ENCODE data around the gene SLC4A4. TPM values are rescaled to one million over a fixed set of nuclear protein-coding genes. Genes with fewer than 3 reads are reported as not detected.

SLC4A4 gene
- total RNA-seq, 4 donors from 2014 or later = 0.30 to 0.56 (median 0.34) TPM; not detected in 1

GRCh38 chr4:71568131-71568530 lies 229.3 kb downstream of the SLC4A4 start:
- Histone ChIP-seq H3K4me1 (no peaks in the 10 kb centered on the region), H3K9me3 (no peaks in the 10 kb centered on the region), H3K27me3 (no peaks in the 10 kb centered on the region), H3K4me3 (no peak overlapping the region), H3K27ac (no peak overlapping the region), H3K36me3 (no peaks in the 10 kb centered on the region)
- TF ChIP-seq POLR2AphosphoS5 (IDR thresholded peaks at IDR 0.05) (no peak), POLR2A (IDR thresholded peaks at IDR 0.05) (no peak), EP300 (IDR thresholded peaks at IDR 0.05) (no peak)
- TF ChIP-seq, protein P1, sequence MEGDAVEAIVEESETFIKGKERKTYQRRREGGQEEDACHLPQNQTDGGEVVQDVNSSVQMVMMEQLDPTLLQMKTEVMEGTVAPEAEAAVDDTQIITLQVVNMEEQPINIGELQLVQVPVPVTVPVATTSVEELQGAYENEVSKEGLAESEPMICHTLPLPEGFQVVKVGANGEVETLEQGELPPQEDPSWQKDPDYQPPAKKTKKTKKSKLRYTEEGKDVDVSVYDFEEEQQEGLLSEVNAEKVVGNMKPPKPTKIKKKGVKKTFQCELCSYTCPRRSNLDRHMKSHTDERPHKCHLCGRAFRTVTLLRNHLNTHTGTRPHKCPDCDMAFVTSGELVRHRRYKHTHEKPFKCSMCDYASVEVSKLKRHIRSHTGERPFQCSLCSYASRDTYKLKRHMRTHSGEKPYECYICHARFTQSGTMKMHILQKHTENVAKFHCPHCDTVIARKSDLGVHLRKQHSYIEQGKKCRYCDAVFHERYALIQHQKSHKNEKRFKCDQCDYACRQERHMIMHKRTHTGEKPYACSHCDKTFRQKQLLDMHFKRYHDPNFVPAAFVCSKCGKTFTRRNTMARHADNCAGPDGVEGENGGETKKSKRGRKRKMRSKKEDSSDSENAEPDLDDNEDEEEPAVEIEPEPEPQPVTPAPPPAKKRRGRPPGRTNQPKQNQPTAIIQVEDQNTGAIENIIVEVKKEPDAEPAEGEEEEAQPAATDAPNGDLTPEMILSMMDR (IDR thresholded peaks at IDR 0.05) = no peak
- no peak for DNase-seq (ENCODE audit: low spot score in 2 of 2)
- 0% methylated on average over 1 of the region's 1 CpG for WGBS

- no peak overlapping the region for H3K27ac ChIP-seq
- no peaks in the 10 kb centered on the region for H3K27me3 ChIP-seq
- no peaks in the 10 kb centered on the region for H3K4me1 ChIP-seq
- WGBS = 89% methylated on average over 3 of the region's 3 CpGs
- DNase-seq (ENCODE audit: low spot score in 2 of 2) = no peak
- no peak overlapping the region for H3K4me3 ChIP-seq
- no peak for TF ChIP-seq POLR2A (IDR thresholded peaks at IDR 0.05)
- TF ChIP-seq, protein P1 (IDR thresholded peaks at IDR 0.05) = no peak
- no peak for TF ChIP-seq EP300 (IDR thresholded peaks at IDR 0.05)
- no peak for TF ChIP-seq POLR2AphosphoS5 (IDR thresholded peaks at IDR 0.05)
- no peaks in the 10 kb centered on the region for H3K9me3 ChIP-seq
- no peaks in the 10 kb centered on the region for H3K36me3 ChIP-seq
Observed at GRCh38 chr4:71570492-71570891, 231.7 kb downstream of the SLC4A4 start.

DNA sequence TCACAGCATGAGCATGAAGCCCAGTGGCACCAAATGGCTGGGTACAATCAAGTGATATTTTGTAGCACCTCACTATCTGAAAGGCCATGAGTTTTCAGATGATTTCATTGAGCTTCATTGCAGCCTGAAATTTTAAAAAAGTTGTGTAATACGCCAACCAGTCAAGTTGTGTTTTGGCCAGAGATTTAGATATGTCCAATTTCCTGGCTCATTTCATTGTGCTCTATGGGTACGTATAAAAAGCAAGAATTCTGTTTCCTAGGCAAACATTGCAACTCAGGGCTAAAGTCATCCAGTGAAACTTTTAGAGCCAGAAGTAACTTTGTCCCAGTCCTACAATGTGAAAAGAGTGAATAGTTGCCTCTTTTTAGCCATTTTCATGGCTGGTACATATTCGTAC lies 232.5 kb downstream of the SLC4A4 start:
- TF ChIP-seq POLR2A (IDR thresholded peaks at IDR 0.05) = no peak
- no peak for TF ChIP-seq POLR2AphosphoS5 (IDR thresholded peaks at IDR 0.05)
- TF ChIP-seq, protein P1 (IDR thresholded peaks at IDR 0.05) = no peak
- TF ChIP-seq EP300 (IDR thresholded peaks at IDR 0.05) = no peak
- Histone ChIP-seq H3K9me3 (no peaks in the 10 kb centered on the region), H3K4me1 (no peaks in the 10 kb centered on the region), H3K36me3 (no peaks in the 10 kb centered on the region), H3K4me3 (no peak overlapping the region), H3K27ac (no peak overlapping the region), H3K27me3 (no peaks in the 10 kb centered on the region)
- WGBS = 81% methylated on average over 3 of the region's 3 CpGs
- DNase-seq (ENCODE audit: low spot score in 2 of 2) = no peak

GRCh38 chr4:71583971-71584370 lies 245.2 kb downstream of the SLC4A4 start:
- Histone ChIP-seq H3K9me3 (no peaks in the 10 kb centered on the region), H3K27ac (no peak overlapping the region), H3K4me1 (no peaks in the 10 kb centered on the region), H3K4me3 (no peak overlapping the region), H3K36me3 (no peaks in the 10 kb centered on the region), H3K27me3 (no peaks in the 10 kb centered on the region)
- WGBS = 65% methylated on average over 3 of the region's 3 CpGs
- TF ChIP-seq POLR2A (IDR thresholded peaks at IDR 0.05) (no peak), EP300 (IDR thresholded peaks at IDR 0.05) (no peak), POLR2AphosphoS5 (IDR thresholded peaks at IDR 0.05) (no peak)
- TF ChIP-seq, protein P1 (IDR thresholded peaks at IDR 0.05) = no peak
- DNase-seq (ENCODE audit: low spot score in 2 of 2) = no peak

- TF ChIP-seq POLR2A (IDR thresholded peaks at IDR 0.05) = no peak
- no peak for TF ChIP-seq EP300 (IDR thresholded peaks at IDR 0.05)
- TF ChIP-seq, protein P1 (IDR thresholded peaks at IDR 0.05) = no peak
- Histone ChIP-seq H3K9me3 (no peaks in the 10 kb centered on the region), H3K27ac (no peak overlapping the region), H3K4me1 (no peaks in the 10 kb centered on the region), H3K27me3 (no peaks in the 10 kb centered on the region), H3K4me3 (no peak overlapping the region), H3K36me3 (no peaks in the 10 kb centered on the region)
- DNase-seq (ENCODE audit: low spot score in 2 of 2) = no peak
- WGBS = 38% methylated on average over 1 of the region's 1 CpG
Observed at GRCh38 chr4:71584585-71584984, 245.8 kb downstream of the SLC4A4 start.

All from suprapubic skin (tissue), 4 donors.